OCI-LY7 (cell line): ENCODE results near the gene CLEC16A.

Source experiments
- EZH2phosphoT487 ChIP-seq: fragments of 200-600 bp; sonication (generic); IDR thresholded peaks from 2 replicates; pipeline ENCODE4 v1.6.1; 2018; ENCODE audit warnings: low read depth, borderline replicate concordance, mild to moderate bottlenecking, mixed run types, antibody characterized with exemption, low read length, moderate library complexity, mixed read lengths
- TF ChIP-seq, protein P1 (sequence below): fragments of 200-600 bp; sonication (generic); conservative IDR thresholded peaks from 2 replicates; pipeline ENCODE4 v1.5.1; 2014; ENCODE audit warnings: mild to moderate bottlenecking, antibody characterized with exemption, low read length, moderate library complexity, mixed read lengths

DNA sequence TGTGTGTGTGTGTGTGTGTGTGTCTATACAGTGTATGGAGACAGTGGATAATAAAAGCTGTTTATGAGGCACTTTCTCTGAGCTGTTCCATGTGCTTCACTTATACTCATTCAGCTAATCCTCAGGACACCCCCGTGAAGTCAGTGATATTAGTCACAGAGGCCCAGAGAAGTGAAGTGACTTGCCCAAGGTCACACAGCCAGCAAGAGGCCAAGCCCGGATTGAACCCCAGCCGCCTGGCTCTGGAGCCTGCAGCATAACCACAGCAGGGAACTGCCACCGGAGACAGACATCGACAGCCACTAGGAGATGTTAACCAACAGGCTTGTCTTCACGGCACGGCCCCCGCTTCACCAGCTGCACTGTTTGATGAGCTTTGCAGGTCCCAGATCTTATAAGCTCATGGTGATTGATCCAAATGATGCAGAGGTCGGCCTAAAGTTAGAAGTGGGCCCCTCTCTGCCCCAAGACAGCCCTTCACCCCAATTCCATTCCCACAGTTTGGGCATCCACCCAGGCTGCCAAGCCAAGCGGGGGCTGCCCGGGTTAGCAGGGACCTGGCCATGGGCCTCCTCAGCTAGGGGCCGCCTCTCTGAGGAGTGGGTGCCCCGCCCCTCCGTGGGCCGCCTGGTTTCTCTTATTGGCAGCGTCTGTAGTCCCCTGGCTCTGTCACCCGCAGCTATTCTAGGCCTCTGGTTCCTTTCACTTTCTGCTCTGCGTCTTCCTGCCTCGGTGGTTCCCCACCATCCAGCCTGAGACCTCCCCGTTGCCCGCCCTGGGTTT is 280.7 kb downstream of the CLEC16A start:
- TF ChIP-seq, protein P1, sequence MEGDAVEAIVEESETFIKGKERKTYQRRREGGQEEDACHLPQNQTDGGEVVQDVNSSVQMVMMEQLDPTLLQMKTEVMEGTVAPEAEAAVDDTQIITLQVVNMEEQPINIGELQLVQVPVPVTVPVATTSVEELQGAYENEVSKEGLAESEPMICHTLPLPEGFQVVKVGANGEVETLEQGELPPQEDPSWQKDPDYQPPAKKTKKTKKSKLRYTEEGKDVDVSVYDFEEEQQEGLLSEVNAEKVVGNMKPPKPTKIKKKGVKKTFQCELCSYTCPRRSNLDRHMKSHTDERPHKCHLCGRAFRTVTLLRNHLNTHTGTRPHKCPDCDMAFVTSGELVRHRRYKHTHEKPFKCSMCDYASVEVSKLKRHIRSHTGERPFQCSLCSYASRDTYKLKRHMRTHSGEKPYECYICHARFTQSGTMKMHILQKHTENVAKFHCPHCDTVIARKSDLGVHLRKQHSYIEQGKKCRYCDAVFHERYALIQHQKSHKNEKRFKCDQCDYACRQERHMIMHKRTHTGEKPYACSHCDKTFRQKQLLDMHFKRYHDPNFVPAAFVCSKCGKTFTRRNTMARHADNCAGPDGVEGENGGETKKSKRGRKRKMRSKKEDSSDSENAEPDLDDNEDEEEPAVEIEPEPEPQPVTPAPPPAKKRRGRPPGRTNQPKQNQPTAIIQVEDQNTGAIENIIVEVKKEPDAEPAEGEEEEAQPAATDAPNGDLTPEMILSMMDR: no peak; the same call in 1 of the 2 replicates
- TF ChIP-seq EZH2phosphoT487: no peak
